Upper lobe of right lung (tissue), 1 donor: ENCODE data around the gene RELL1. TPM values are rescaled to one million over a fixed set of nuclear protein-coding genes. Genes with fewer than 3 reads are reported as not detected.

Experiments
- ATAC-seq: fragments of 200-7000 bp; cut with Tn5 transposase; one replicate; pipeline ENCODE4 v1.9.1; 2020; ENCODE audit warnings: mild to moderate bottlenecking, moderate library complexity
- DNase-seq: peaks from one replicate; pipeline ENCODE4 v3.0.0-alpha.2; 2020
- H3K27ac ChIP-seq: fragments of 200-600 bp; one replicate; pipeline ENCODE4 v1.8.0; 2022
- H3K27me3 ChIP-seq: fragments of 200-600 bp; one replicate; pipeline ENCODE4 v1.8.0; 2022; ENCODE audit warnings: mild to moderate bottlenecking
- H3K36me3 ChIP-seq: fragments of 200-600 bp; one replicate; pipeline ENCODE4 v1.8.0; 2022
- H3K4me1 ChIP-seq: fragments of 200-600 bp; one replicate; pipeline ENCODE4 v1.8.0; 2022
- H3K4me3 ChIP-seq: fragments of 200-600 bp; one replicate; pipeline ENCODE4 v1.8.0; 2022; ENCODE audit warnings: mild to moderate bottlenecking
- H3K9me3 ChIP-seq: fragments of 200-600 bp; one replicate; pipeline ENCODE4 v1.8.0; 2022
- CTCF ChIP-seq: fragments of 200-600 bp; IDR thresholded peaks from one replicate; pipeline ENCODE4 v1.8.0; 2022; ENCODE audit warnings: antibody characterized with exemption
- intact Hi-C: fragments of 100-400 bp; cut with DNase I; formaldehyde crosslinking; loops from one replicate; pipeline ENCODE4 v1.11.0; 2022
- total RNA-seq: library from RNA; stranded (reverse); fragmentation: NEBNext Ultra II Directional; extraction: Animal tissue kit (Norgen Biotek cat#: 25700); gene quantifications from one replicate; pipeline ENCODE4 v1.2.1, GENCODE V29; 2021
- donor health status: DM: no; HTN: yes; CAD: no; lungs with severe emphysema.

RELL1 gene
- total RNA-seq, 1 donor from 2014 or later = 49.1 TPM

- Histone ChIP-seq H3K4me1 (peaks cover 24% of the 10 kb centered on the region), H3K36me3 (no peaks in the 10 kb centered on the region), H3K9me3 (no peaks in the 10 kb centered on the region), H3K4me3 (peak overlapping the region; percentile 90), H3K27me3 (no peaks in the 10 kb centered on the region), H3K27ac (peak overlapping the region; percentile 94)
- no peak for DNase-seq
- ATAC-seq = no peak
- intact Hi-C loops = no loop called here
- TF ChIP-seq CTCF = no peak
These were observed 884 bp downstream of the RELL1 start for GRCh38 chr4:37685161-37685822.

GRCh38 chr4:37684154-37684553, 2.0 kb downstream of the RELL1 start:
- Histone ChIP-seq H3K36me3 (no peaks in the 10 kb centered on the region), H3K27me3 (no peaks in the 10 kb centered on the region), H3K4me3 (no peak overlapping the region), H3K4me1 (peaks cover 24% of the 10 kb centered on the region), H3K27ac (no peak overlapping the region), H3K9me3 (no peaks in the 10 kb centered on the region)
- no peak for ATAC-seq
- no peak for DNase-seq
- no peak for TF ChIP-seq CTCF
- intact Hi-C loops = no loop called here

- ATAC-seq (no peak), DNase-seq (no peak)
- H3K36me3 ChIP-seq = no peaks in the 10 kb centered on the region
These were observed 3.3 kb downstream of the RELL1 start for GRCh38 chr4:37682701-37683401.

GRCh38 chr4:37680089-37680488, 6.1 kb downstream of the RELL1 start:
- no peak overlapping the region for H3K27ac ChIP-seq
- peaks cover 37% of the 10 kb centered on the region for H3K4me1 ChIP-seq
- DNase-seq (no peak), ATAC-seq (no peak)
- no peak overlapping the region for H3K4me3 ChIP-seq
- intact Hi-C loops = no loop called here
- TF ChIP-seq CTCF = no peak
- H3K36me3 ChIP-seq = no peaks in the 10 kb centered on the region
- H3K27me3 ChIP-seq = no peaks in the 10 kb centered on the region
- H3K9me3 ChIP-seq = no peaks in the 10 kb centered on the region

More at GRCh38 chr4:37682701-37683401, 3.3 kb downstream of the RELL1 start:
- no peak overlapping the region for H3K4me3 ChIP-seq
- peaks cover 24% of the 10 kb centered on the region for H3K4me1 ChIP-seq
- no peak overlapping the region for H3K27ac ChIP-seq
- intact Hi-C loops = no loop called here
- no peaks in the 10 kb centered on the region for H3K9me3 ChIP-seq
- TF ChIP-seq CTCF = no peak
- no peaks in the 10 kb centered on the region for H3K27me3 ChIP-seq

- H3K36me3 ChIP-seq = no peaks in the 10 kb centered on the region
These were observed 6.9 kb downstream of the RELL1 start for GRCh38 chr4:37679301-37679700.

More at GRCh38 chr4:37679301-37679700, 6.9 kb downstream of the RELL1 start:
- TF ChIP-seq CTCF = no peak
- intact Hi-C loops = no loop called here
- Histone ChIP-seq H3K4me3 (no peak overlapping the region), H3K4me1 (peaks cover 36% of the 10 kb centered on the region), H3K27me3 (no peaks in the 10 kb centered on the region), H3K27ac (no peak overlapping the region), H3K9me3 (no peaks in the 10 kb centered on the region)
- ATAC-seq (no peak), DNase-seq (no peak)
